Measurements from ENCODE around the gene LGMN.
"Not testable (repeated sequence)": the region's sequence is repeated elsewhere in the genome, so short reads cannot be mapped to it uniquely, and the experiment has no call there.

The LGMN gene

GRCh38 chr14:92759679-92760523 lies 11.5 kb upstream of the LGMN start:
- DNase-seq: no peak

- DNase-seq: no peak
Measured at GRCh38 chr14:92759300-92759678, 10.9 kb upstream of the LGMN start.

GRCh38 chr14:92756446-92756845 lies 8.0 kb upstream of the LGMN start:
- no peak for DNase-seq

- no peak for DNase-seq
Measured at GRCh38 chr14:92755495-92755894, 7.1 kb upstream of the LGMN start.

GRCh38 chr14:92754966-92755365 lies 6.5 kb upstream of the LGMN start:
- no peak for DNase-seq

- no peak for DNase-seq
Measured at GRCh38 chr14:92753250-92753649, 4.8 kb upstream of the LGMN start.

- DNase-seq: no peak
Measured at GRCh38 chr14:92751819-92752218, 3.4 kb upstream of the LGMN start.

- DNase-seq: no peak
Measured at GRCh38 chr14:92750994-92751400, 2.6 kb upstream of the LGMN start.

GRCh38 chr14:92750222-92750728 lies 1.8 kb upstream of the LGMN start:
- not testable (repeated sequence) for DNase-seq

- DNase-seq: peak; percentile 27
Measured at GRCh38 chr14:92747701-92748258, 647 bp downstream of the LGMN start.

GRCh38 chr14:92744198-92744597 lies 4.2 kb downstream of the LGMN start:
- DNase-seq: no peak

GRCh38 chr14:92740440-92740839 lies 8.0 kb downstream of the LGMN start:
- no peak for DNase-seq

- no peak for DNase-seq
Measured at GRCh38 chr14:92737619-92738188, 10.7 kb downstream of the LGMN start.

- DNase-seq: no peak
Measured at GRCh38 chr14:92737206-92737605, 11.2 kb downstream of the LGMN start.

GRCh38 chr14:92735344-92735743 lies 13.1 kb downstream of the LGMN start:
- no peak for DNase-seq

GRCh38 chr14:92734618-92735017 lies 13.8 kb downstream of the LGMN start:
- no peak for DNase-seq

GRCh38 chr14:92733007-92733406 lies 15.4 kb downstream of the LGMN start:
- no peak for DNase-seq

- DNase-seq: no peak
Measured at GRCh38 chr14:92731622-92732115, 16.8 kb downstream of the LGMN start.

GRCh38 chr14:92729634-92730358 lies 18.6 kb downstream of the LGMN start:
- DNase-seq: no peak

GRCh38 chr14:92728759-92729364 lies 19.6 kb downstream of the LGMN start:
- no peak for DNase-seq

- DNase-seq: no peak
Measured at GRCh38 chr14:92726933-92727262, 21.5 kb downstream of the LGMN start.

- no peak for DNase-seq
Measured at GRCh38 chr14:92726135-92726932, 22.1 kb downstream of the LGMN start.

Measured in midbrain (tissue), 1 donor.